IMR-90 (cell line): ENCODE measurements around the gene PRRC2A. TPM values are rescaled to one million over a fixed set of nuclear protein-coding genes. Genes with fewer than 3 reads are reported as not detected.

Experiments
- ATAC-seq: fragments of 200-7000 bp; cut with Tn5 transposase; 2 replicates; pipeline ENCODE4 v1.9.1; 2020; ENCODE audit warnings: low read depth, mild to moderate bottlenecking, moderate library complexity
- BruUV-seq: library from RNA; stranded (reverse); fragments of 400-500 nt; replicated peaks from 2 replicates; lab custom pipeline; 2021; lab: Mats Ljungman, UMichigan
- CTCF ChIA-PET: fragments of 300-600 bp; formaldehyde crosslinking; extraction: SDS; loops from one replicate; lab custom pipeline; 2021; ENCODE audit warnings: antibody characterized with exemption; lab: Yijun Ruan, JAX
- POLR2A ChIA-PET: fragments of 300-600 bp; sonication (Branson Sonifier 250); formaldehyde crosslinking; loops from one replicate; lab custom pipeline; 2022; ENCODE audit warnings: antibody characterized with exemption; ENCODE audit not compliant: unreplicated experiment; lab: Charles Lee
- DNase-seq: peaks from one replicate; pipeline ENCODE4 v3.0.0; 2013
- H2AFZ ChIP-seq: replicated peaks from 2 replicates; pipeline ENCODE3; 2013; ENCODE audit warnings: low read length, mild to moderate bottlenecking; ENCODE audit not compliant: poor library complexity
- H2AK5ac ChIP-seq: 2 replicates; pipeline ENCODE4 v1.6.1; 2013; ENCODE audit warnings: low read depth, low read length, inconsistent platforms
- H2AK9ac ChIP-seq: replicated peaks from 2 replicates; pipeline ENCODE3; 2013; ENCODE audit warnings: mild to moderate bottlenecking, low read depth, low read length, moderate library complexity; ENCODE audit not compliant: poor library complexity
- H2BK120ac ChIP-seq: 2 replicates; pipeline ENCODE4 v1.6.1; 2013; ENCODE audit warnings: low read depth, low read length, inconsistent platforms
- H2BK15ac ChIP-seq: 3 replicates; pipeline ENCODE4 v1.6.1; 2013; ENCODE audit warnings: low read depth, low read length, inconsistent platforms
- H2BK20ac ChIP-seq: 2 replicates; pipeline ENCODE4 v1.6.1; 2013; ENCODE audit warnings: low read depth, mild to moderate bottlenecking, inconsistent platforms, low read length, moderate library complexity
- H2BK5ac ChIP-seq: 2 replicates; pipeline ENCODE4 v1.6.1; 2013; ENCODE audit warnings: mild to moderate bottlenecking, low read depth, low read length, inconsistent platforms; ENCODE audit not compliant: poor library complexity, severe bottlenecking
- H3K14ac ChIP-seq: replicated peaks from 2 replicates; pipeline ENCODE4 v1.6.1; 2013; ENCODE audit warnings: low read depth, low read length, inconsistent platforms
- H3K18ac ChIP-seq: 2 replicates; pipeline ENCODE4 v1.6.1; 2013; ENCODE audit warnings: low read depth, low read length, control low read depth
- H3K23ac ChIP-seq: 2 replicates; pipeline ENCODE4 v1.6.1; 2013; ENCODE audit warnings: low read depth, low read length, inconsistent platforms
- H3K27ac ChIP-seq: 2 replicates; pipeline ENCODE4 v1.5.1; 2013; ENCODE audit warnings: mild to moderate bottlenecking, control low read depth, low read length; ENCODE audit not compliant: insufficient read depth
- H3K27me3 ChIP-seq: 2 replicates; pipeline ENCODE4 v1.6.1; 2013; ENCODE audit warnings: low read length; ENCODE audit not compliant: control insufficient read depth, insufficient read depth
- H3K36me3 ChIP-seq: 2 replicates; pipeline ENCODE4 v1.6.1; 2013; ENCODE audit warnings: low read length, mixed read lengths; ENCODE audit not compliant: control insufficient read depth, insufficient read depth
- H3K4ac ChIP-seq: 2 replicates; pipeline ENCODE4 v1.6.1; 2013; ENCODE audit warnings: low read depth, low read length, inconsistent platforms
- H3K4me1 ChIP-seq: 2 replicates; pipeline ENCODE4 v1.6.1; 2013; ENCODE audit warnings: low read length, mixed read lengths; ENCODE audit not compliant: control insufficient read depth, insufficient read depth
- H3K4me2 ChIP-seq: 2 replicates; pipeline ENCODE4 v1.6.1; 2013; ENCODE audit warnings: low read depth, mild to moderate bottlenecking, control low read depth, low read length, moderate library complexity
- H3K4me3 ChIP-seq: 2 replicates; pipeline ENCODE4 v1.5.1; 2013; ENCODE audit warnings: low read depth, mild to moderate bottlenecking, control low read depth, low read length, moderate library complexity; ENCODE audit not compliant: insufficient read depth
- H3K56ac ChIP-seq: 2 replicates; pipeline ENCODE4 v1.6.1; 2013; ENCODE audit warnings: low read length, inconsistent platforms; ENCODE audit not compliant: insufficient read depth; ENCODE audit errors: extremely low read depth
- H3K79me1 ChIP-seq, 2 experiments: 2 replicates each; pipeline ENCODE4 v1.6.1; 2013; ENCODE audit warnings: low read length in 2 of 2, inconsistent platforms in 1 of 2, low read depth in 1 of 2
- H3K9ac ChIP-seq: 2 replicates; pipeline ENCODE4 v1.6.1; 2013; ENCODE audit warnings: low read depth, low read length, control low read depth
- H3K9me1 ChIP-seq: 2 replicates; pipeline ENCODE4 v1.6.1; 2013; ENCODE audit warnings: low read length, inconsistent platforms; ENCODE audit not compliant: insufficient read depth
- H3K9me3 ChIP-seq: 2 replicates; pipeline ENCODE4 v1.6.1; 2013; ENCODE audit warnings: low read length; ENCODE audit not compliant: control insufficient read depth, insufficient read depth
- H4K20me1 ChIP-seq: 2 replicates; pipeline ENCODE4 v1.6.1; 2013; ENCODE audit warnings: low read length, inconsistent platforms; ENCODE audit not compliant: insufficient read depth
- H4K5ac ChIP-seq: 2 replicates; pipeline ENCODE4 v1.6.1; 2013; ENCODE audit warnings: mild to moderate bottlenecking, low read depth, low read length, control low read depth
- H4K8ac ChIP-seq, 2 experiments: 2 replicates each; pipeline ENCODE4 v1.6.1; 2013; ENCODE audit warnings: low read depth in 2 of 2, low read length in 2 of 2, control low read depth in 1 of 2, inconsistent platforms in 1 of 2
- H4K91ac ChIP-seq: 2 replicates; pipeline ENCODE4 v1.6.1; 2013; ENCODE audit warnings: low read depth, low read length, inconsistent platforms; ENCODE audit not compliant: insufficient read depth
- MAZ ChIP-seq: IDR thresholded peaks from 2 replicates; pipeline ENCODE4 v1.6.1; 2012; ENCODE audit warnings: low read depth, mild to moderate bottlenecking, low read length, improper control_type of control experiment, moderate library complexity, borderline replicate concordance
- SMC3 ChIP-seq: fragments of 150-350 bp; IDR thresholded peaks from 2 replicates; pipeline ENCODE4 v1.6.1; 2016; ENCODE audit warnings: low read depth, mild to moderate bottlenecking, antibody characterized with exemption, low read length, moderate library complexity
- WGBS, 2 experiments: methylation state at CpG; one replicate each; pipeline versions ENCODE4 v1.1.5 to v1.1.7; 2013; ENCODE audit warnings: missing lambda C conversion rate in 2 of 2; ENCODE audit not compliant: insufficient read length in 1 of 2; ENCODE audit errors: extremely low coverage in 2 of 2; 5-methylcytosine and 5-hydroxymethylcytosine counted together
- dilution Hi-C: fragments of 300-500 bp; cut with HindIII; formaldehyde crosslinking; loops from one replicate; pipeline ENCODE4 v1.14.3; 2018; ENCODE audit warnings: low sequenced_read_pairs; ENCODE audit not compliant: unreplicated experiment
- in situ Hi-C: fragments of 300-500 bp; cut with MboI; formaldehyde crosslinking; loops from 3 replicates; pipeline ENCODE4 v1.14.3; 2019; ENCODE audit warnings: low sequenced_read_pairs, inconsistent platforms, mixed read lengths
- intact Hi-C: fragments of 100-400 bp; cut with micrococcal nuclease; formaldehyde crosslinking; loops from 2 replicates; pipeline ENCODE4 v1.10.0; 2022
- polyA plus RNA-seq, 3 experiments: library from polyadenylated mRNA; depleted of rRNA; stranded (reverse); fragments of >200 nt; gene quantifications; 2 replicates each; pipeline ENCODE4 v1.2.3, GENCODE V29; 2012; ENCODE audit warnings: low replicate concordance in 1 of 3
- total RNA-seq: library from RNA; depleted of rRNA; stranded (reverse); fragments of >200 nt; gene quantifications from 2 replicates; pipeline ENCODE4 v1.2.3, GENCODE V29; 2012
- TF ChIP-seq, protein P1 (sequence below): fragments of 150-350 bp; IDR thresholded peaks from 2 replicates; pipeline ENCODE4 v1.6.1; 2016; ENCODE audit warnings: low read depth, mild to moderate bottlenecking, low read length, moderate library complexity, borderline replicate concordance

Gene PRRC2A
- total and polyA plus RNA-seq, 2 of the 4 experiments (the other 2 are of a cell fraction), result 7.7 to 88.6 TPM

DNA sequence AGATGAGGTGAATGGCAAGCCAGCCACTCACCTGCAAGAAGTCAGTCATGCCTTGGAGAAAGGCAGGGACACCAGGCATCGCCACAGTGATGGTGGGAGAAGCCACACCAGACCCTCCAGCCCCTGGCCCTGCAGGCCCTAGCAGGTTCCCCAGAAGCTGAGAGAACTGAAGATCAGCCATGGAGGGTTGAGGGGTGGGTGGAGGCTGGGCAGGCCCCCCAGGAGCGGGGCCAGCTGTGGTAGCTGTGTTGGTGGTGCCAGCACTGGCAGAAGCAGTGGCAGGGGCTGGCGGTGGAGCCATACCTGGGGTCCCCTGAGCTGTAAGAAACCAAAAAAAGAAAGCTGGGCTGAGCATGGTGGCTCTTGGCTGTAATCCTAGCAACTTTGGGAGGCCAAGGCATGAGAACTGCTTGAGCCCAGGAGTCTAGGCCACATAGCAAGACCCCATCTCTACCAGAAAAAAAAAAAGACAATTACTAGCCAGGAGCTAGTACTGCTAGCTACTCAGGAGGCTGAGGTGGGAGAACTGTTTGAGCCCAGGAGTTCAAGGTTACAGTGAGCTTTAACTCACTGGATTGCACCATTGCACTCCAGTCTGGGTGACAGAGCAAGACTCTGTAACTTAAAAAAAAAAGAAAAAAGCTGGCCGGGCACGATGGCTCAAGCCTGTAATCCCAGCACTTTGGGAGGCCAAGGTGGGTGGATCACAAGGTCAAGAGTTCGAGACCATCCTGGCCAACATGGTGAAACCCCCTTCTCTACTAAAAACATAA is 22.5 kb downstream of the PRRC2A start (continued):
- TF ChIP-seq MAZ, result no peak

DNA sequence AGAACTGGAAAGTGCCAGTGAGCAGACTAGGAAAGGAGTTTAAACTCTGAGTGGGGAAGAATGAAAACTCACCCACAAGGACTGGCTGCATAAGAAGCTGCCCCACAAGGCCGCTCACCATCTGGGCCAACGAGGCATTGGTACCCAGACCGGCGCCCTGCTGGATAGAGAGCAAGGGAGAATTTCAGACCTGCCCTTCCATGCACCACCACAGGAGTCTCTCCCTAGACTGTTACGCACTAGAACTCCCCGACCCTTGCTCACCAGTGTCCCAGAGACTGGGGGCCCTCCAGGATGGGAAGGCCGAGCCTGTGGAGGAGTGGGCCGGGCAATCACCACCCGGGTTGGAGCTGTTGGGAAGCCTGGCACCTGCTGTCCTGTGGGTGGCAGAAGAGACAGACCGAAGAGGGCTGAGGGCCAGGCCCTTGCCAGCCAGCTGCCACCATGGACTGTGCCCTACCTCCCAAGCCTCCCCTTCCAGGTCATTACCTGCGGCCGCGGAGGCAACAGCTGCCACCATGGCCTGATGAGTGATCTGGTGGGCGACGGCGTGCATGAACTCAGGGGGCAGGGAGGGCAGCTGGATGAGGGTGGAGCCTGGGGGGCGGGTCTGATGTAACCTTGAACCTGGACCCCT is 23.4 kb downstream of the PRRC2A start:
- H3K27ac ChIP-seq, result no peak overlapping the region
- H3K4me2 ChIP-seq, result no peak overlapping the region
- no peak overlapping the region for H4K8ac ChIP-seq
- H3K9ac ChIP-seq, result no peak overlapping the region
- H2AFZ ChIP-seq, result no peak overlapping the region
- no peaks in the 10 kb centered on the region for H3K9me3 ChIP-seq
- no peak overlapping the region for H2AK9ac ChIP-seq
- peaks cover 5% of the 10 kb centered on the region; the same call in 1 of the 2 replicates for H4K20me1 ChIP-seq
- H3K79me1 ChIP-seq, result peaks cover 10 to 19% of the 10 kb centered on the region in 2 experiments; a peak in 3 of 4 replicates
- H3K23ac ChIP-seq, result no peak overlapping the region
- H3K56ac ChIP-seq, result no peak overlapping the region
- in situ Hi-C loops, result no loop called here
- intact Hi-C loops, result no loop called here
- H3K27me3 ChIP-seq, result no peaks in the 10 kb centered on the region
- DNase-seq (no peak), ATAC-seq (no peak)
- H2AK5ac ChIP-seq, result no peak overlapping the region
- TF ChIP-seq SMC3, result no peak
- TF ChIP-seq, protein P1, sequence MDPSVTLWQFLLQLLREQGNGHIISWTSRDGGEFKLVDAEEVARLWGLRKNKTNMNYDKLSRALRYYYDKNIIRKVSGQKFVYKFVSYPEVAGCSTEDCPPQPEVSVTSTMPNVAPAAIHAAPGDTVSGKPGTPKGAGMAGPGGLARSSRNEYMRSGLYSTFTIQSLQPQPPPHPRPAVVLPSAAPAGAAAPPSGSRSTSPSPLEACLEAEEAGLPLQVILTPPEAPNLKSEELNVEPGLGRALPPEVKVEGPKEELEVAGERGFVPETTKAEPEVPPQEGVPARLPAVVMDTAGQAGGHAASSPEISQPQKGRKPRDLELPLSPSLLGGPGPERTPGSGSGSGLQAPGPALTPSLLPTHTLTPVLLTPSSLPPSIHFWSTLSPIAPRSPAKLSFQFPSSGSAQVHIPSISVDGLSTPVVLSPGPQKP, result no peak
- no peak overlapping the region for H4K5ac ChIP-seq
- H2BK5ac ChIP-seq, result no peak overlapping the region
- H2BK15ac ChIP-seq, result no peak overlapping the region
- H3K4me1 ChIP-seq, result no peaks in the 10 kb centered on the region; the same call in 1 of the 2 replicates
- dilution Hi-C loops, result no loop called here
- 0 out of 2 replicates have a peak, but pooled peaks cover 3% of the 10 kb centered on the region for H3K9me1 ChIP-seq
- POLR2A ChIA-PET, result no interaction called here
- no peak overlapping the region for H3K18ac ChIP-seq
- H4K91ac ChIP-seq, result no peak overlapping the region
- BruUV-seq, result no TSS peak
- H2BK20ac ChIP-seq, result no peak overlapping the region
- no peak overlapping the region for H3K14ac ChIP-seq
- 83% methylated on average over 1 of the region's 17 CpGs; no CpG with 5 or more reads in 1 of the 2 experiments for WGBS, 2 experiments
- CTCF ChIA-PET, result no interaction called here
- H3K4me3 ChIP-seq, result no peak overlapping the region
- no peak overlapping the region for H3K4ac ChIP-seq
- H2BK120ac ChIP-seq, result no peak overlapping the region
- H3K36me3 ChIP-seq, result peaks cover 83% of the 10 kb centered on the region
